CD14-positive monocyte (primary cell): ENCODE results near the gene PRDM10. TPM values are rescaled to one million over a fixed set of nuclear protein-coding genes. Genes with fewer than 3 reads are reported as not detected.

Source experiments
- DNase-seq, 3 donors: peaks; one replicate each; pipeline ENCODE4 v3.0.0-alpha.2; 2011 to 2022
- H2AFZ ChIP-seq: 2 replicates; pipeline ENCODE4 v1.6.0; 2012; ENCODE audit warnings: mild to moderate bottlenecking, low read depth, low read length, inconsistent platforms; ENCODE audit not compliant: insufficient read depth, poor library complexity, severe bottlenecking
- H3K27ac ChIP-seq, 2 donors: 1 replicate in 1 of 2; 2 replicates in 1 of 2; pipeline ENCODE4 v1.5.1; 2012 to 2013; ENCODE audit warnings: low read length in 2 of 2, control low read depth in 1 of 2, inconsistent platforms in 1 of 2, low read depth in 1 of 2, mild to moderate bottlenecking in 1 of 2
- H3K27me3 ChIP-seq, 2 donors: one replicate each; pipeline versions ENCODE4 v1.6.0 to v1.6.1; 2011 to 2013; ENCODE audit warnings: low read length in 2 of 2; ENCODE audit not compliant: control insufficient read depth in 2 of 2, insufficient read depth in 2 of 2
- H3K36me3 ChIP-seq, 2 donors: replicated peaks in 1 of 2; 1 replicate in 1 of 2; 2 replicates in 1 of 2; pipeline versions ENCODE4 v1.5.1 to v1.6.1; 2012 to 2013; ENCODE audit warnings: low read length in 2 of 2, control low read depth in 1 of 2, inconsistent platforms in 1 of 2, mild to moderate bottlenecking in 1 of 2; ENCODE audit not compliant: insufficient read depth in 2 of 2, control insufficient read depth in 1 of 2
- H3K4me1 ChIP-seq, 2 donors: 1 replicate in 1 of 2; 2 replicates in 1 of 2; pipeline versions ENCODE4 v1.5.1 to v1.6.1; 2012 to 2013; ENCODE audit warnings: low read length in 2 of 2, control low read depth in 1 of 2, inconsistent platforms in 1 of 2, mild to moderate bottlenecking in 1 of 2, moderate library complexity in 1 of 2; ENCODE audit not compliant: insufficient read depth in 2 of 2, control insufficient read depth in 1 of 2
- H3K4me2 ChIP-seq: replicated peaks from 2 replicates; pipeline ENCODE3; 2012; ENCODE audit warnings: low read length, moderate library complexity, mild to moderate bottlenecking; ENCODE audit not compliant: poor library complexity, severe bottlenecking; ENCODE audit errors: extremely low read depth
- H3K4me3 ChIP-seq, 3 experiments: fragments of 200-600 bp in 1 of 3; sonication (generic) in 1 of 3; replicated peaks in 1 of 3; 1 replicate in 2 of 3; 2 replicates in 1 of 3; pipeline ENCODE4 v1.5.1; 2011 to 2013; ENCODE audit warnings: low read length in 3 of 3, mild to moderate bottlenecking in 3 of 3, control low read depth in 2 of 3, low read depth in 2 of 3, inconsistent platforms in 1 of 3, moderate library complexity in 1 of 3
- H3K79me2 ChIP-seq: 2 replicates; pipeline ENCODE4 v1.6.0; 2012; ENCODE audit warnings: mild to moderate bottlenecking, control low read depth, inconsistent platforms, low read length, moderate library complexity; ENCODE audit not compliant: insufficient read depth
- H3K9ac ChIP-seq: 2 replicates; pipeline ENCODE4 v1.6.0; 2017; ENCODE audit warnings: low read length, mild to moderate bottlenecking; ENCODE audit not compliant: insufficient read depth, poor library complexity, severe bottlenecking
- H3K9me3 ChIP-seq, 2 donors: replicated peaks in 1 of 2; 1 replicate in 1 of 2; 2 replicates in 1 of 2; pipeline versions ENCODE4 v1.5.1 to v1.6.1; 2012 to 2013; ENCODE audit warnings: low read length in 2 of 2, control low read depth in 1 of 2; ENCODE audit not compliant: control insufficient read depth in 1 of 2, insufficient read depth in 1 of 2
- H4K20me1 ChIP-seq: 2 replicates; pipeline ENCODE4 v1.6.0; 2012; ENCODE audit warnings: mild to moderate bottlenecking, low read length, control low read depth, moderate library complexity; ENCODE audit not compliant: insufficient read depth
- H3K27ac Mint-ChIP-seq, 7 donors: one replicate each; pipeline ENCODE4 v1.8.0; 2020; ENCODE audit warnings: mild to moderate bottlenecking in 7 of 7, mixed read lengths in 7 of 7, moderate library complexity in 6 of 7, inconsistent platforms in 2 of 7
- H3K27me3 Mint-ChIP-seq, 3 donors: one replicate each; pipeline ENCODE4 v1.8.0; 2021 to 2022; ENCODE audit warnings: low read depth in 3 of 3, mild to moderate bottlenecking in 3 of 3, mixed read lengths in 3 of 3, moderate library complexity in 3 of 3, inconsistent platforms in 1 of 3
- H3K36me3 Mint-ChIP-seq, 2 donors: one replicate each; pipeline ENCODE4 v1.8.0; 2020; ENCODE audit warnings: mixed read lengths in 2 of 2, inconsistent platforms in 1 of 2, mild to moderate bottlenecking in 1 of 2
- H3K4me1 Mint-ChIP-seq: one replicate; pipeline ENCODE4 v1.8.0; 2020; ENCODE audit warnings: mild to moderate bottlenecking, mixed read lengths
- H3K4me3 Mint-ChIP-seq, 2 donors: one replicate each; pipeline ENCODE4 v1.8.0; 2020; ENCODE audit warnings: mild to moderate bottlenecking in 2 of 2, mixed read lengths in 2 of 2, moderate library complexity in 1 of 2
- H3K9me3 Mint-ChIP-seq, 7 donors: one replicate each; pipeline ENCODE4 v1.8.0; 2020 to 2022; ENCODE audit warnings: mixed read lengths in 7 of 7, mild to moderate bottlenecking in 6 of 7, moderate library complexity in 6 of 7, inconsistent platforms in 2 of 7
- CTCF ChIP-seq: fragments of 200-600 bp; IDR thresholded peaks from one replicate; pipeline ENCODE4 v1.8.0; 2022; ENCODE audit warnings: antibody characterized with exemption, mild to moderate bottlenecking
- WGBS: methylation state at CpG from one replicate; pipeline ENCODE4 v1.1.5; 2013; ENCODE audit warnings: missing lambda C conversion rate; ENCODE audit not compliant: insufficient coverage; 5-methylcytosine and 5-hydroxymethylcytosine counted together
- intact Hi-C, 2 donors: fragments of 100-400 bp; cut with micrococcal nuclease; formaldehyde crosslinking; loops; one replicate each; pipeline versions ENCODE4 v1.15.0 to v1.15.1; 2023
- polyA plus RNA-seq, 3 donors: library from polyadenylated mRNA; depleted of rRNA in 1 of 3; unstranded in 2 of 3; stranded (reverse) in 1 of 3; fragments of 300-500 nt in 2 of 3; fragments of >200 nt in 1 of 3; fragmentation: Illumina TruSeq in 2 of 3; gene quantifications; 1 replicate in 2 of 3; 2 replicates in 1 of 3; pipeline ENCODE4 v1.2.3, GENCODE V29; 2012 to 2021

The PRDM10 gene
- polyA plus RNA-seq, 3 donors: 0.64 to 5.6 (median 1.1) TPM

GRCh38 chr11:129951866-129952262 lies 50.8 kb downstream of the PRDM10 start:
- Histone ChIP-seq H3K9me3 (no peaks in the 10 kb centered on the region), H3K36me3 (peaks cover 2 to 16% of the 10 kb centered on the region in 2 donors), H3K27ac (peak overlapping the region in 1 of 2 donors; percentile 84), H2AFZ (no peak overlapping the region), H3K4me3 (no peak overlapping the region), H3K4me1 (peaks cover 35 to 43% of the 10 kb centered on the region in 2 donors), H3K27me3 (no peaks in the 10 kb centered on the region), H3K9ac (no peak overlapping the region), H3K4me2 (no peak overlapping the region), H4K20me1 (no peaks in the 10 kb centered on the region), H3K79me2 (no peaks in the 10 kb centered on the region)
- no peak for DNase-seq
- no CpG with 5 or more reads among the region's 1 CpG for WGBS
- peaks cover 19 to 20% of the 10 kb centered on the region in 2 donors for H3K36me3 Mint-ChIP-seq
- intact Hi-C loops: loop anchor here in 1 of 2 donors (2.0 kb wide), 1 partner anchor 21 kb away; no protein-coding TSS in a partner anchor
- no peaks in the 10 kb centered on the region for H3K27me3 Mint-ChIP-seq
- TF ChIP-seq CTCF: no peak
- H3K27ac Mint-ChIP-seq: no peak overlapping the region
- H3K4me3 Mint-ChIP-seq: no peak overlapping the region
- H3K4me1 Mint-ChIP-seq: peaks cover 47% of the 10 kb centered on the region
- no peaks in the 10 kb centered on the region for H3K9me3 Mint-ChIP-seq

- WGBS: 20% methylated on average over 1 of the region's 10 CpGs
- H3K4me1 ChIP-seq: peaks cover 41 to 48% of the 10 kb centered on the region in 2 donors
- no peak overlapping the region for H3K4me3 Mint-ChIP-seq
- H3K79me2 ChIP-seq: no peaks in the 10 kb centered on the region
- H3K36me3 ChIP-seq: peaks cover 2 to 11% of the 10 kb centered on the region in 2 donors
- intact Hi-C loops: loop anchor here in 1 of 2 donors (2.0 kb wide), 1 partner anchor 21 kb away; no protein-coding TSS in a partner anchor
- H4K20me1 ChIP-seq: no peaks in the 10 kb centered on the region
- TF ChIP-seq CTCF: no peak
- no peaks in the 10 kb centered on the region for H3K27me3 ChIP-seq
- DNase-seq: no peak
- peaks cover 52% of the 10 kb centered on the region for H3K4me1 Mint-ChIP-seq
- H3K27ac ChIP-seq: peak overlapping the region in 1 of 2 donors; percentile 84
- H3K9me3 Mint-ChIP-seq: no peaks in the 10 kb centered on the region
- H3K9me3 ChIP-seq: no peaks in the 10 kb centered on the region
- H3K4me2 ChIP-seq: peak overlapping the region; percentile 43
- no peak overlapping the region for H3K4me3 ChIP-seq
- peak overlapping the region in 5 of 7 donors; percentile 45 to 94 (median 93) for H3K27ac Mint-ChIP-seq
- peaks cover 21 to 25% of the 10 kb centered on the region in 2 donors for H3K36me3 Mint-ChIP-seq
- peak overlapping the region; percentile 27 for H2AFZ ChIP-seq
- no peaks in the 10 kb centered on the region for H3K27me3 Mint-ChIP-seq
- H3K9ac ChIP-seq: no peak overlapping the region
Measured at GRCh38 chr11:129951201-129951865, 51.3 kb downstream of the PRDM10 start.
